ENCODE data around the gene TBX4. TPM values are rescaled to one million over a fixed set of nuclear protein-coding genes. Genes with fewer than 3 reads are reported as not detected.

Gene TBX4
- total and polyA plus RNA-seq, 9 of the 15 experiments (the other 6 are each of a cell fraction or from before 2014, with no cell fraction given), result not detected

DNA sequence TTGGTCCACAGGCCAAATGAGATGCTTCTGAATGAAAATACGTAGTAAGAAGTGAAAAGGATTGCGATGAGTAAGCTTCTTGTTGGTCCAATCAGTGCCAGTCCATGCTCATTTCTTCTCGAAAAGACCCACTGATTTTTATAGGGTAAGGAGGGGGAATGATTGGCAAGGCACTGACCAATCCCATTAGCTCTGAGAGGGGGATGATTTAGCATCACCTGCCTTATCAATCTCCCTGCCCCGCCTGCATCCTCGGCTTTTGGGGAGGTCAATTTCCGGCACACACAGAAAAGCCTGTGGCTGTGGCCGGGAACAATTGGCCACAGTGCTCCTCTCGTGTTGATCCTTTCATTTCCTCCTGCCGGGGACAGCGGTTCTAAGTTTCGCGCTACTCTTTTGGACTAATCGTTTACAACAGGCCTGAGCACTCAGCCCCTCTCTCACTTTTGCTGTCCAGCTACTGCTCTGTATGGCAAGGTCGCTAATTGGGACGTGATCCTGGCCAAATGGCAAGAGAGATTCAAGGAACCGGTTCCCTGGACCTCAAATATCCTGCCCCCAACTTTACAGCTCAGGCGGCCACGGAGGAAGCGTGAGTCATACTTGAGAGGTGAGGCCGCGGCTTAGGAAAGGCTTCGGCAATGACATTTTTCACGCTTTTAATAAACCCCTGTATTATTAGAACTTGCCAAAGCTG lies 43.1 kb downstream of the TBX4 start (continued):
- TF ChIP-seq, protein P1, sequence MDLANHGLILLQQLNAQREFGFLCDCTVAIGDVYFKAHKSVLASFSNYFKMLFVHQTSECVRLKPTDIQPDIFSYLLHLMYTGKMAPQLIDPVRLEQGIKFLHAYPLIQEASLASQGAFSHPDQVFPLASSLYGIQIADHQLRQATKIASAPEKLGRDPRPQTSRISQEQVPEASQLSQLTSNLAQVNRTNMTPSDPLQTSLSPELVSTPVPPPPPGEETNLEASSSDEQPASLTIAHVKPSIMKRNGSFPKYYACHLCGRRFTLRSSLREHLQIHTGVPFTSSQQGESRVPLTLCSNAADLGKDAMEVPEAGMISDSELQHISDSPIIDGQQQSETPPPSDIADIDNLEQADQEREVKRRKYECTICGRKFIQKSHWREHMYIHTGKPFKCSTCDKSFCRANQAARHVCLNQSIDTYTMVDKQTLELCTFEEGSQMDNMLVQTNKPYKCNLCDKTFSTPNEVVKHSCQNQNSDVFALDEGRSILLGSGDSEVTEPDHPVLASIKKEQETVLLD (IDR thresholded peaks at IDR 0.05), result no peak
- TF ChIP-seq ZKSCAN8 (CRISPR knock-in tag; IDR thresholded peaks at IDR 0.05) (no peak), NFIC (IDR thresholded peaks at IDR 0.05) (no peak), TRIM25 (IDR thresholded peaks at IDR 0.05; ENCODE audit: borderline replicate concordance) (no peak), FOSL1 (tag; conservative IDR thresholded peaks at IDR 0.05) (peak; percentile 65), ATF4 (CRISPR knock-in tag; IDR thresholded peaks at IDR 0.05) (no peak), CHD4 (IDR thresholded peaks at IDR 0.05; ENCODE audit: insufficient read depth, insufficient replicate concordance, low read depth, low read length, poor library complexity, severe bottlenecking) (no peak), MYBL2 (IDR thresholded peaks at IDR 0.05; ENCODE audit: low read depth) (no peak), MYBL2 (CRISPR knock-in tag; IDR thresholded peaks at IDR 0.05; ENCODE audit: borderline replicate concordance) (no peak), ZFP36 (IDR thresholded peaks at IDR 0.05; ENCODE audit: low read depth, low read length, partially characterized antibody) (peak; percentile 33), POLR3A (IDR thresholded peaks at IDR 0.05; ENCODE audit: borderline replicate concordance, extremely low read depth, insufficient read depth, insufficient read length) (no peak), MEF2D (tag; conservative IDR thresholded peaks at IDR 0.05; ENCODE audit: low read depth) (no peak), KLF10 (CRISPR knock-in tag; IDR thresholded peaks at IDR 0.05) (no peak), ZNF217 (CRISPR knock-in tag; IDR thresholded peaks at IDR 0.05) (no peak), ZNF316 (IDR thresholded peaks at IDR 0.05) (no peak), ARID1B (IDR thresholded peaks at IDR 0.05) (0 out of 2 replicates have a peak, but pooled peaks have one; percentile 11), ZNF253 (CRISPR knock-in tag; conservative IDR thresholded peaks at IDR 0.05) (no peak), TOE1 (IDR thresholded peaks at IDR 0.05; ENCODE audit: borderline replicate concordance) (no peak), TOE1 (CRISPR knock-in tag; IDR thresholded peaks at IDR 0.05; ENCODE audit: borderline replicate concordance, low read depth) (no peak), NBN (IDR thresholded peaks at IDR 0.05; ENCODE audit: low read depth) (no peak)
- TF ChIP-seq, protein P2, sequence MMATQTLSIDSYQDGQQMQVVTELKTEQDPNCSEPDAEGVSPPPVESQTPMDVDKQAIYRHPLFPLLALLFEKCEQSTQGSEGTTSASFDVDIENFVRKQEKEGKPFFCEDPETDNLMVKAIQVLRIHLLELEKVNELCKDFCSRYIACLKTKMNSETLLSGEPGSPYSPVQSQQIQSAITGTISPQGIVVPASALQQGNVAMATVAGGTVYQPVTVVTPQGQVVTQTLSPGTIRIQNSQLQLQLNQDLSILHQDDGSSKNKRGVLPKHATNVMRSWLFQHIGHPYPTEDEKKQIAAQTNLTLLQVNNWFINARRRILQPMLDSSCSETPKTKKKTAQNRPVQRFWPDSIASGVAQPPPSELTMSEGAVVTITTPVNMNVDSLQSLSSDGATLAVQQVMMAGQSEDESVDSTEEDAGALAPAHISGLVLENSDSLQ (IDR thresholded peaks at IDR 0.05), result peak; percentile 65; the same call in 1 of the 2 replicates
- TF ChIP-seq, protein P3, sequence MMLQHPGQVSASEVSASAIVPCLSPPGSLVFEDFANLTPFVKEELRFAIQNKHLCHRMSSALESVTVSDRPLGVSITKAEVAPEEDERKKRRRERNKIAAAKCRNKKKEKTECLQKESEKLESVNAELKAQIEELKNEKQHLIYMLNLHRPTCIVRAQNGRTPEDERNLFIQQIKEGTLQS (IDR thresholded peaks at IDR 0.05), result peak; percentile 76
- TF ChIP-seq, protein P3 (CRISPR knock-in tag; conservative IDR thresholded peaks at IDR 0.05), result no peak

Measured in K562 (cell line).